SK-N-SH (cell line): ENCODE data around the gene ZEB2. TPM values are rescaled to one million over a fixed set of nuclear protein-coding genes. Genes with fewer than 3 reads are reported as not detected.

ENCODE experiments used
- CTCF ChIA-PET: fragments of 300-600, 350-600 bp; formaldehyde crosslinking; extraction: SDS; loops from one replicate; lab custom pipeline; 2021; lab: Yijun Ruan, JAX
- POLR2A ChIA-PET: fragments of 350-600 bp; sonication (Branson Sonifier 250); formaldehyde crosslinking; extraction: SDS; loops from one replicate; lab custom pipeline; 2020; ENCODE audit warnings: antibody characterized with exemption, inconsistent platforms; lab: Yijun Ruan, JAX
- DNase-seq: peaks from one replicate; pipeline ENCODE4 v3.0.0; 2012
- H2AFZ ChIP-seq: fragments of 200-600 bp; sonication (generic); 2 replicates; pipeline ENCODE4 v1.8.1; 2016; ENCODE audit warnings: antibody characterized with exemption, mild to moderate bottlenecking, low read depth
- H3F3A ChIP-seq: fragments of 200-600 bp; sonication (generic); replicated peaks from 2 replicates; pipeline ENCODE3; 2016; ENCODE audit warnings: antibody characterized with exemption, mild to moderate bottlenecking; ENCODE audit not compliant: insufficient read depth
- H3K27ac ChIP-seq, 2 experiments: fragments of 200-500 bp in 1 of 2; fragments of 200-600 bp in 1 of 2; sonication (Bioruptor generic) in 1 of 2; sonication (generic), shearing (Covaris generic) in 1 of 2; 2 replicates each; pipeline versions ENCODE4 v1.5.1 to v1.6.1; 2014 to 2016; ENCODE audit warnings: low read depth in 2 of 2, inconsistent platforms in 1 of 2, low read length in 1 of 2, mild to moderate bottlenecking in 1 of 2, mixed read lengths in 1 of 2
- H3K27me3 ChIP-seq: fragments of 200-600 bp; sonication (generic), shearing (Covaris generic); 2 replicates; pipeline ENCODE4 v1.6.1; 2016; ENCODE audit warnings: mixed run types; ENCODE audit not compliant: insufficient read depth
- H3K36me3 ChIP-seq, 2 experiments: fragments of 200-500 bp in 1 of 2; fragments of 200-600 bp in 1 of 2; sonication (Bioruptor generic) in 1 of 2; sonication (generic) in 1 of 2; replicated peaks in 1 of 2; 2 replicates each; pipeline versions ENCODE3 to v1.5.1; 2014 to 2016; ENCODE audit warnings: low read length in 1 of 2, mild to moderate bottlenecking in 1 of 2; ENCODE audit not compliant: insufficient read depth in 2 of 2, control insufficient read depth in 1 of 2
- H3K4me1 ChIP-seq, 2 experiments: fragments of 200-500 bp in 1 of 2; fragments of 200-600 bp in 1 of 2; sonication (Bioruptor generic) in 1 of 2; sonication (generic), shearing (Covaris generic) in 1 of 2; 2 replicates each; pipeline versions ENCODE4 v1.5.1 to v1.6.1; 2014 to 2016; ENCODE audit warnings: low read depth in 1 of 2, low read length in 1 of 2, mixed run types in 1 of 2; ENCODE audit not compliant: insufficient read depth in 2 of 2, control insufficient read depth in 1 of 2
- H3K4me2 ChIP-seq: fragments of 200-600 bp; sonication (generic), shearing (Covaris generic); 2 replicates; pipeline ENCODE4 v1.6.1; 2017; ENCODE audit warnings: mixed run types
- H3K4me3 ChIP-seq, 2 experiments: fragments of 200-500 bp in 1 of 2; fragments of 200-600 bp in 1 of 2; sonication (Bioruptor generic) in 1 of 2; sonication (generic), shearing (Covaris generic) in 1 of 2; 2 replicates each; pipeline versions ENCODE4 v1.5.1 to v1.8.1; 2014 to 2016; ENCODE audit warnings: low read depth in 2 of 2, inconsistent platforms in 1 of 2, low read length in 1 of 2, mild to moderate bottlenecking in 1 of 2, mixed read lengths in 1 of 2, moderate library complexity in 1 of 2
- H3K79me2 ChIP-seq: fragments of 200-600 bp; sonication (generic); 2 replicates; pipeline ENCODE4 v1.8.1; 2017; ENCODE audit warnings: mild to moderate bottlenecking; ENCODE audit not compliant: insufficient read depth
- H3K9ac ChIP-seq: fragments of 200-600 bp; sonication (generic); 2 replicates; pipeline ENCODE4 v1.6.1; 2017; ENCODE audit warnings: mixed run types
- H3K9me2 ChIP-seq: fragments of 200-600 bp; sonication (generic); 2 replicates; pipeline ENCODE4 v1.6.1; 2017; ENCODE audit warnings: mixed run types
- H3K9me3 ChIP-seq: fragments of 200-600 bp; sonication (generic); 2 replicates; pipeline ENCODE4 v1.6.1; 2017; ENCODE audit warnings: mixed run types, mild to moderate bottlenecking, moderate library complexity
- H4K20me1 ChIP-seq: fragments of 200-600 bp; sonication (generic); 2 replicates; pipeline ENCODE4 v1.6.1; 2017; ENCODE audit warnings: mild to moderate bottlenecking, mixed run types; ENCODE audit not compliant: insufficient read depth
- CHD2 ChIP-seq: fragments of 150-350 bp; IDR thresholded peaks from 2 replicates; pipeline ENCODE4 v1.6.1; 2018; ENCODE audit warnings: low read length; ENCODE audit not compliant: partially characterized antibody
- CTCF ChIP-seq: fragments of 200-600 bp; sonication (generic); IDR thresholded peaks from 2 replicates; pipeline ENCODE4 v1.6.1; 2017; ENCODE audit warnings: antibody characterized with exemption, mild to moderate bottlenecking, moderate library complexity
- EP300 ChIP-seq, 2 experiments: IDR thresholded peaks; 2 replicates each; pipeline versions ENCODE4 v1.4.0 to v1.6.1; 2012; ENCODE audit warnings: borderline replicate concordance in 1 of 2, low read depth in 1 of 2, low read length in 1 of 2
- EZH2phosphoT487 ChIP-seq: fragments of 200-600 bp; sonication (generic); IDR thresholded peaks from 2 replicates; pipeline ENCODE4 v1.6.1; 2017; ENCODE audit warnings: low read depth, mixed run types, mild to moderate bottlenecking, antibody characterized with exemption, moderate library complexity, borderline replicate concordance
- FOSL2 ChIP-seq: IDR thresholded peaks from 2 replicates; pipeline ENCODE4 v1.4.0; 2012; ENCODE audit warnings: low read depth, mild to moderate bottlenecking, moderate library complexity, borderline replicate concordance
- FOXJ3 ChIP-seq: sonication (generic); formaldehyde crosslinking; IDR thresholded peaks from 2 replicates; pipeline ENCODE4 v1.5.1; 2020; ENCODE audit warnings: mild to moderate bottlenecking, missing genetic modification reagents
- FOXM1 ChIP-seq: IDR thresholded peaks from 2 replicates; pipeline ENCODE4 v1.4.0; 2012; ENCODE audit warnings: low read depth, mild to moderate bottlenecking
- GABPA ChIP-seq: IDR thresholded peaks from 2 replicates; pipeline ENCODE4 v1.4.0; 2012; ENCODE audit warnings: low read depth, mild to moderate bottlenecking
- MAX ChIP-seq: IDR thresholded peaks from 2 replicates; pipeline ENCODE4 v1.4.0; 2012; ENCODE audit warnings: low read depth
- NFIC ChIP-seq: IDR thresholded peaks from 2 replicates; pipeline ENCODE4 v1.4.0; 2012; ENCODE audit warnings: borderline replicate concordance
- NRF1 ChIP-seq: IDR thresholded peaks from 2 replicates; pipeline ENCODE4 v1.6.1; 2012; ENCODE audit warnings: low read depth, mild to moderate bottlenecking, low read length
- PBX3 ChIP-seq: IDR thresholded peaks from 2 replicates; pipeline ENCODE4; 2012
- POLR2AphosphoS5 ChIP-seq: IDR thresholded peaks from 2 replicates; pipeline ENCODE4 v1.6.1; 2012; ENCODE audit warnings: low read depth, low read length
- RCOR1 ChIP-seq: fragments of 150-350 bp; IDR thresholded peaks from 2 replicates; pipeline ENCODE4 v1.6.1; 2017; ENCODE audit warnings: antibody characterized with exemption, low read length
- RFX5 ChIP-seq: IDR thresholded peaks from 2 replicates; pipeline ENCODE4 v1.6.1; 2012; ENCODE audit warnings: mild to moderate bottlenecking, improper control_type of control experiment, low read length
- TAF1 ChIP-seq: IDR thresholded peaks from 2 replicates; pipeline ENCODE4 v1.6.1; 2012; ENCODE audit warnings: low read depth, mild to moderate bottlenecking, low read length, moderate library complexity, borderline replicate concordance
- USF2 ChIP-seq: fragments of 150-350 bp; IDR thresholded peaks from 2 replicates; pipeline ENCODE4 v1.6.1; 2017; ENCODE audit warnings: antibody characterized with exemption, low read length, low read depth, borderline replicate concordance
- YY1 ChIP-seq: IDR thresholded peaks from 2 replicates; pipeline ENCODE4 v1.4.0; 2012; ENCODE audit warnings: low read depth, mild to moderate bottlenecking
- WGBS: methylation state at CpG from one replicate; pipeline ENCODE4 v1.1.6; 2017; ENCODE audit warnings: low lambda C conversion rate; 5-methylcytosine and 5-hydroxymethylcytosine counted together
- polyA plus RNA-seq, 3 experiments: library from polyadenylated mRNA; depleted of rRNA; stranded (reverse); fragments of >200 nt; gene quantifications; 2 replicates each; pipeline ENCODE4 v1.2.3, GENCODE V29; 2012

The ZEB2 gene
- polyA plus RNA-seq, 1 of the 3 experiments (the other 2 are of a cell fraction): 16.3 TPM

GRCh38 chr2:144479138-144479537 lies 40.8 kb downstream of the ZEB2 start:
- DNase-seq: no peak
- Histone ChIP-seq H3K4me1 (peaks cover 6 to 15% of the 10 kb centered on the region in 2 experiments; a peak in 3 of 4 replicates), H3K9me3 (no peaks in the 10 kb centered on the region), H3K4me2 (no peak overlapping the region), H3K9ac (no peak overlapping the region), H3K4me3 (no peak overlapping the region), H3K9me2 (no peaks in the 10 kb centered on the region), H3K27ac (peak overlapping the region in 1 of 2 experiments; percentile 15; a peak in 1 of 4 replicates), H3K36me3 (peaks cover 7 to 13% of the 10 kb centered on the region in 2 experiments), H3K79me2 (peaks cover 76% of the 10 kb centered on the region), H2AFZ (no peak overlapping the region), H3F3A (peaks cover 19% of the 10 kb centered on the region), H3K27me3 (no peaks in the 10 kb centered on the region), H4K20me1 (peaks cover 31% of the 10 kb centered on the region; the same call in 1 of the 2 replicates)
- WGBS: 88% methylated on average over 4 of the region's 4 CpGs
- TF ChIP-seq MAX: no peak
- TF ChIP-seq FOXJ3 (CRISPR knock-in tag): no peak
- no peak for TF ChIP-seq TAF1
- TF ChIP-seq NFIC: no peak
- TF ChIP-seq EZH2phosphoT487: no peak
- no peak for TF ChIP-seq CTCF
- TF ChIP-seq CHD2: no peak
- TF ChIP-seq GABPA: no peak
- TF ChIP-seq RFX5: no peak
- TF ChIP-seq POLR2AphosphoS5: no peak
- no peak for TF ChIP-seq YY1
- TF ChIP-seq FOXM1: no peak
- TF ChIP-seq PBX3: no peak
- TF ChIP-seq RCOR1: no peak
- no peak for TF ChIP-seq FOSL2
- no peak for TF ChIP-seq NRF1
- TF ChIP-seq EP300 (IDR thresholded peaks at IDR 0.05; ENCODE audit: borderline replicate concordance in 1 of 2, low read depth in 1 of 2, low read length in 1 of 2): no peak
- no peak for TF ChIP-seq USF2
- ChIA-PET CTCF (interaction anchor here (0.9 kb wide), 1 partner anchor 9 kb away, joined by 3 read pairs; no protein-coding TSS in a partner anchor), POLR2A (no interaction called here)
